ENCODE results near the gene ATG12.
"Not testable (repeated sequence)": the region's sequence is repeated elsewhere in the genome, so short reads cannot be mapped to it uniquely, and the experiment has no call there.

Gene ATG12

DNA sequence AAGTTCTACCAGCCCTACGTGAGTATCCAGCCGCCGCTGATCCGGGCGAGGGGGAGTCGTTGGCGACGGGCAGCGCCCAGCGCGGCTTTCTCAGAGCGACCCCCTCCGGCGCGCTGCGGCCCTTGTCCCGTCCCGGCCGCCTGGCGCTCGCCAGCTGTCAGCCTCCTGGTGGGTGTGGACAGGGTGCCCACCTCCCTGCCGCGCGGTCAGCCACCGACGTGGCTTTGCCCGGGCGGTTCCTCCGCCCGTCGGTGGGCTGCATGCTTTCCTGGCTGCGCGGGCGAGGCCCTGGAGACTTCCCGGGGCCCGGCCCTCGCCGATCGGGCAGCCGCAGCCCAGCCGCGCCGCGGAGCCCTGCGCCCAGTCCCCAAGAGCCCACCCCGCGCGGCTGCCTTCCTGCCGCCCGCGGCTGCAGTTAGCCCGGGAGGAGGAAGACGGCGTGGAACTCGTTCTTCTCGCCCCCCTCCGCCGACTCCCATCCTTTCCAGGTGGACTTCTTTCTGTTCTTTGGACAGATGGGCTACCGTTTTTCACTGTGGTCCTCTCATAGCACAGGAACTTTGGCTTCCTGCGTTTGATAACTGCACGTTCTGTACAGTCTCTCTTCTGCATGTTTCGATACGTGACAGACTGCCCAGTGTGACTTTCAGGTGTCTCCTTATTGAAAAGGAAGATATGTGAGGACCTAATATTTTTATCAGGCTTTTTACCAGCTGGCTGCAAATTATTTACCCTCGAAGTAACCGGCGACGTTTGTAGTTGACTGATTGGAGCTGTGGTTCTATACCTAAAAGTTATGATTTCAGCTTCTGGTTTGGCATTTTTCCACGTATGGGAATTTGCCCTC, 947 bp upstream of the ATG12 start:
- peak overlapping the region; percentile 76 for H3K27ac ChIP-seq
- TF ChIP-seq ZFX (IDR thresholded peaks at IDR 0.05; ENCODE audit: borderline replicate concordance) (no peak), CTCF (IDR thresholded peaks at IDR 0.05) (peak; percentile 60)

- H3K27ac ChIP-seq: peak overlapping the region; percentile 76
- no peak for TF ChIP-seq CTCF (IDR thresholded peaks at IDR 0.05)
- TF ChIP-seq ZFX (IDR thresholded peaks at IDR 0.05; ENCODE audit: borderline replicate concordance): no peak
Measured at GRCh38 chr5:115840873-115841272, 492 bp downstream of the ATG12 start.

- no peak for TF ChIP-seq ZFX (IDR thresholded peaks at IDR 0.05; ENCODE audit: borderline replicate concordance)
- TF ChIP-seq CTCF (IDR thresholded peaks at IDR 0.05): peak; percentile 88
- peak overlapping the region; percentile 76 for H3K27ac ChIP-seq
Measured at GRCh38 chr5:115838885-115839518, 2.4 kb downstream of the ATG12 start.

DNA sequence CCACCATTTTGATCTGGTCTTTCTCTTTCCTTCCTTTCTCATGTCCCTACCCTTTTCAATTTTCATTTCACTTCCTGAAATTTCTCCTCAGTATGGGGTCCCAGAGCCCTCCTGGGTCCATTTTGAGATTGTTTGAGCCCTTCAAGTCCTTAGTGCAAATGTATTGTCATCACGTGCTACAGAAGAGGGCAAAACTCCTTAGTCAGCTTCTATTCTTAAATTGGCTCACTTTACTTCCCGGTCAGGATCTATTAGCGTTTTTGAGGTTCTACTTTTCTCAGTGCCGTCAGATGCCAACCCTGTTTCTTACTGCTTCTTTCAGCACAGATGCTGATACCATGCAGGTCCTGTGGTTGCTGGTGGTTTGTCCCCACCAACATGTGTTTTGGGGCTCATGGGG, 5.9 kb downstream of the ATG12 start:
- TF ChIP-seq ZFX (IDR thresholded peaks at IDR 0.05; ENCODE audit: borderline replicate concordance) (no peak), CTCF (IDR thresholded peaks at IDR 0.05) (no peak)
- no peak overlapping the region for H3K27ac ChIP-seq

GRCh38 chr5:115831163-115831768, 10.1 kb downstream of the ATG12 start:
- TF ChIP-seq CTCF (IDR thresholded peaks at IDR 0.05) (peak; percentile 99), ZFX (IDR thresholded peaks at IDR 0.05; ENCODE audit: borderline replicate concordance) (no peak)
- H3K27ac ChIP-seq: no peak overlapping the region

DNA sequence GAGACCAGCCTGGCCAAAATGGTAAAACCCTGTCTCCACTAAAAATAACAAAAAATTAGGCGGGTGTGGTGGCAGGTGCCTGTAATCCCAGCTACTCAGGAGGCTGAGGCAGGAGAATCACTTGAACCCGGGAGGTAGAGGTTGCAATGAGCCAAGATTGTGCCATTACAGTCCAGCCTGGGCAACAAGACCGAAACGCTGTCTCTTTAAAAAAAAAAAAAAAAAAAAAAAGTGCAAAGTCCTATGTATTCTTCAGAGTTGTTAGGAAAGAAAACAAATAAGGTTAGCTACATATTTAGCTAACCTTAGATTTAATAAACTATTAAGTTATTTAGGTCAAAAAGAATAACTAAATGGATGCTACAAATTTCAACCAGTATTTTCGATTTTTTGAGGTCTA, 11.5 kb downstream of the ATG12 start:
- no peak overlapping the region for H3K27ac ChIP-seq
- TF ChIP-seq CTCF (IDR thresholded peaks at IDR 0.05) (no peak), ZFX (IDR thresholded peaks at IDR 0.05; ENCODE audit: borderline replicate concordance) (no peak)

DNA sequence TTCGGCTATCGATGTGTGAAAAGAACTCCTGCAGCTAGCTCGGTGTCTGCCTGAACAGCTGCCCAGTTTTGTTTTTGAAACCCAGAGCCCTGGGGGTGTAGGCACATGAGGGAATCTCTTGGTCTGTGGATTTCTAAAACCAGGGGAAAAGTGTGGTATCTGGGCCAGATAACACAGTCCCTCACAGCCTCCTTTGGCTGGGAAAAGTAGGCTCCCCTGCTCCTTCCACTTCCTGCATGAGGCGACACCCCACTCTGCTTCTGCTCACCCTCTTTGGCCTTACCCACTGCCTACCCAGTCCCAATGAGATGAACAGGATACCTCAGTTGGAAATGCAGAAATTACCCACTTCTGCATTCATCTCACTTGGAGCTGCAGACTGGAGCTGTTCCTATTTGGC, 15.4 kb downstream of the ATG12 start:
- no peak overlapping the region for H3K27ac ChIP-seq
- TF ChIP-seq ZFX (IDR thresholded peaks at IDR 0.05; ENCODE audit: borderline replicate concordance): no peak
- no peak for TF ChIP-seq CTCF (IDR thresholded peaks at IDR 0.05)

DNA sequence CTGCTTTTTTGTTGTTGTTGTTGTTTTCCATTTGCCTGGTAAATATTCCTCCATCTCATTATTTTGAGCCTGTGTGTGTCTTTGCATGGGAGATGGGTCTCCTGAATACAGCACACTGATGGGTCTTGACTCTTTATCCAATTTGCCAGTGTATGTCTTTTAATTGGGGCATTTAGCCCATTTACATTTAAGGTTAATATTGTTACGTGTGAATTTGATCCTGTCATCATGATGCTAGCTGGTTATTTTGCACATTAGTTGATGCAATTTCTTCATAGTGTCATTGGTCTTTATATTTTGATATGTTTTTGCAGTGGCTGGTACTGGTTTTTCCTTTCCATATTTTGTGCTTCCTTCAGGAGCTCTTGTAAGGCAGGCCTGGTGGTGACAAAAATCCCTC, 16.4 kb downstream of the ATG12 start:
- H3K27ac ChIP-seq: not testable (repeated sequence)
